NB4 (cell line): ENCODE data around the gene USP9X.

Source experiments
- CTCF ChIP-seq: IDR thresholded peaks from one replicate; pipeline ENCODE4 v1.5.1; 2012; ENCODE audit warnings: low read depth, low read length
- MAX ChIP-seq: IDR thresholded peaks from 2 replicates; pipeline ENCODE4 v1.6.1; 2011; ENCODE audit warnings: low read depth, low read length
- POLR2A ChIP-seq: IDR thresholded peaks from 2 replicates; pipeline ENCODE4 v1.6.1; 2011; ENCODE audit warnings: mild to moderate bottlenecking; ENCODE audit not compliant: insufficient read length; ENCODE audit errors: extremely low read depth

- TF ChIP-seq CTCF = no peak
- no peak for TF ChIP-seq MAX
- no peak for TF ChIP-seq POLR2A
Measured at GRCh38 chrX:41066969-41067368, 18.3 kb upstream of the USP9X start.
